HepG2 (cell line): ENCODE results near the gene RAB27B.

Experiments used
- CTCF ChIP-seq: sonication (generic); formaldehyde crosslinking; IDR thresholded peaks from 2 replicates; pipeline ENCODE4 v1.5.0; 2020; ENCODE audit warnings: mild to moderate bottlenecking, missing genetic modification reagents, moderate library complexity
- PRDM15 ChIP-seq: sonication (generic); formaldehyde crosslinking; IDR thresholded peaks from 2 replicates; pipeline ENCODE4 v1.4.0; 2020; ENCODE audit warnings: missing genetic modification reagents

GRCh38 chr18:54904581-54904980, 76.3 kb downstream of the RAB27B start:
- no peak for TF ChIP-seq PRDM15 (CRISPR knock-in tag)
- no peak for TF ChIP-seq CTCF
